HG03103 (cell line): ENCODE data around the gene CMBL.
"Not testable (repeated sequence)": the region's sequence is repeated elsewhere in the genome, so short reads cannot be mapped to it uniquely, and the experiment has no call there.

Experiments
- ATAC-seq: cut with Tn5 transposase; IDR thresholded peaks from one replicate; pipeline ENCODE4 v1.9.1; 2021; ENCODE audit warnings: low read depth; ENCODE audit not compliant: unreplicated experiment

The CMBL gene

DNA sequence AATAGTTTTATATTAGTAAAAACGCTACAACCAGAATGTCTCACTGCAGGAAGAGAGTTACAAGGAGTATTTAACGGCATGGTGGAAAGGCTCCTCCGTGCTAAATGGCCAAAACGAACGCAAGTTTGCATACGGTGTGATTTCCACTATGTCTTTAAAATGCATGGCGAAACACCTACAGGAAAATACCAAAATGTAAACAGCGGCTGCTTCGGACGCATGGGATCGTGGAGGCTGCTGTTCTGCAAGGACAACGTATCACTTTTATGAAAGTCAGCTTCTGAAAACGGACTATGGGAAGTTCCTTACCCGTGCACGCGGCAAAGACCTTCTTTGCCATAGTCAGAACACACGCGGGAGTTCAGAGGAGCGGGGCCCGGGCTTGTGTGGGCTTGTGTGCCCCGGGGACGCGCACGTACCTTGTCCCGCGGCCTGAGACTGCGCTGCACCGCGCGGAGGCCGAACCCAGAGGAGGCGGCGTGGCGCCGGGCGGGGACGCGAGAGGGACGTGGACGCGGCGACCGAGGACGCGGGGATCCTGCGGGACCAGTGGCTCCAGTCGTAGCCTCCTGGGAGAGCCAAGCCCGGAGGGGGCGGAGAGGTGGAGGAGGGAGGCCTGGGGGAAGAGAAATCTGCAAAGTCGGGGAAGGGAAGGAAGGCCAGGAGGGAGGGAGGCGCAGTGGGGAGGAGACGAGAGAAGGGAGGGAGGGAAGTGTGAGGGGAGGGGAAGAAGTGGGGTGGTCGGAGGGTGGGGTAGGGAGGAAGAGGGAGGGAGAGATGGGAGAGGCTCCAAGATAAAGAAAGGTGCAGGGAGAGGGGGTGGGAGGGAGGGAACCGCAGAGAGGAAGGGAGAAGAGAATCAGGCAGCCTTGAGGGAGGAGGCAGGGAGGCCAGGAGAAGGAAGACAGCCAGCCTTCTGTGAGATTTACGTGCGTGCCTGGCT, at the start of gene CMBL:
Gene CMBL (minus strand): TSS at position 697 of the 943 bp plus-strand sequence. CDS start 17,140 bp downstream, outside the sequence.
- ATAC-seq, result peak; percentile 75

GRCh38 chr5:10355071-10355889, 47.6 kb upstream of the CMBL start:
- ATAC-seq, result no peak

DNA sequence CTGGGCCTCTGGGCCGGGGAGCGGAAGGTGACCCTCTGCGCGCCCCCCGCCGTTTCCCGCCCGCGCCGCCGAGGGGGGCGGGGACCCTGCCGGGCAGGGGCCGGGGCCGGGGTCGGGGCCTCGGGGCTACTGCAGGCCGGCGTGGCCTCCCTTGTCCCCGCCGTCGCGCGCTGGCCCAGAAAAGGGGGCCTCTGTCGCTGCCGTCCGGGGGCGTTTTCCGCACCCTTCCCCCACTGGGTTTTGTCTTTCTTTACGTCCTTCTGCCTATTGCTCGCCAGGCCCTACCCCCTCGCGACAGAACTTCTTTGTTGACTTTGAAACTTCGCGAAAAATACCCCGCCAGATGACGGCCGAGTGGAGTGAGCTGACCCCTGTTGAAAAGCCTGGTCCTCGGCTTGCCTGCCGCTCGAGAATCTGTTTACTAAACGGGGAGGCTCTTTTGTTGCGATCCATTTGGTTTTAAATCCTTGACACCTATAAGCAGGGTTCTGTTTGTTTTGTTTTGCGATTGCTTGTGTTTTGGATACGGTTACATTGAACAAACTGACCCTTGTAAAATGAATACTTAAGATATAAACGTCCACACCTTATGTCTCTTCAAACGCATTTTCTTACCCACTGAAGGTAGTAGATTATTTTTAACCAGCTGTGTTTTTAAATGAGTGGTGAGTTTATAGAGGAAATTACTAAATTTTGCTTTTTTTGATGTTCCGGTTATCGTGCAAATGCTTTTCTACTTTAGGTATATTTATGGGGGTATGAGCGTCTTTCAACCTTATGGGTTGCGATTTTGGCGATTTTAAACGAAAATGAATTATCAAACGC, 46.6 kb upstream of the CMBL start:
- no peak for ATAC-seq

GRCh38 chr5:10353241-10354047, 45.7 kb upstream of the CMBL start, which contains the start of gene MARCHF6:
Gene MARCHF6 (plus strand): TSS chr5:10353695. CDS start chr5:10353899, 204 bp downstream.
- peak; percentile 80 for ATAC-seq

DNA sequence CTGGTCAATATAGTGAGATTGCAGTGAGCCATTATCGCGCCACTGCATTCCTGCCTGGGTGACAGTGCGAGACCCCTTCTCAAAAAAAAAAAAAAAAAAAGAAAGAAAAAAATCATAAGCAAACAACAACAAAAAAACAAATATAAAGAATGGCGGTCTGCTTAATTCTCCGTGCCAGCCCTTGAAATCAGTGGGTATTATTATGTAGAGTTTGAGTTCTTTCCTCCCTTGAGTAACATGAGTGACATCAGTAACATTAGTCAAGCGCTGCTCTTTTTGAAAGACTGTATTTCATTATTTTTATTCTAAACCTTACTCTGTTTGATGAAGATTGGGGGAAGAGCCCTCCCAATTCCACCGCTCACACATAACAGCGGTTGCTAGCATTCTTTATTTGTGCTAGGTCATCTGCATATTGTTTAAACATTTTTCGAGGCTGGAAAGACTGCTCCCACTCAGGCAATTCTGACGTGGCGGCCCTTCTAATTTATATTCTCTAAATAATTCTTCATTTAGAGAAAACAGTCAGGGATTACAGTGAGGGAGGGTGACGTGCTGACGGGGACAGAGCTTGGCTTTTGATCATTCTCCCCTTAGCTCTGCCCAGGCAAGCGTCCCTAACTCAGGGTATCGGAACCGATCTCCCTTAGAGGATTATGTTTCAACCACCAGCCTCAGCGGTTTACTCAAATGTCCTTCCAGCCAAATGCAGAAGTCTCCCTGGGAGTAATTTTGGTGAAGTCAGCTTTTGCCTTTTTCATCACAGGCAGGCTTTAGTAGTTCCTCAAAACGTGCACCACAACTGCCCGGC, 44.9 kb upstream of the CMBL start:
- ATAC-seq, result no peak

DNA sequence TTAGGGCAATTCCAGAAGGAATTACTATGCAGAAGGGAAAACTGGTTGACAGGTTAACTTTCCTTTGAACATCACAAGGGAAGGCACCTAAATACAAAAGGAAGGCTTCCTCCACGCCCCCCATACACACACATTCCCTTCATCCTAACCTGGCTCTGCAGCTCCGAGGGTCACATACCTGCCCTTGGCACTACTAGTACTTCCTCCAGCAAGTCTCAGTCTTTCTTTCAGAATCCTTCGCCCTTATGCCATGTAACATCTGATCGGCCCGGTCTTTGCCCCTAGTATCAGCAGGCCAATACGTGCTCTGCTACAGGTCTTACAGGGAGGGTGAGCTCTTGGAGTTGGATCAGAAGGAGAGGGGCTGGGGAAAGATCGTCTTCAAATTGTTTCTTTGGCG, 44.2 kb upstream of the CMBL start:
- no peak for ATAC-seq

DNA sequence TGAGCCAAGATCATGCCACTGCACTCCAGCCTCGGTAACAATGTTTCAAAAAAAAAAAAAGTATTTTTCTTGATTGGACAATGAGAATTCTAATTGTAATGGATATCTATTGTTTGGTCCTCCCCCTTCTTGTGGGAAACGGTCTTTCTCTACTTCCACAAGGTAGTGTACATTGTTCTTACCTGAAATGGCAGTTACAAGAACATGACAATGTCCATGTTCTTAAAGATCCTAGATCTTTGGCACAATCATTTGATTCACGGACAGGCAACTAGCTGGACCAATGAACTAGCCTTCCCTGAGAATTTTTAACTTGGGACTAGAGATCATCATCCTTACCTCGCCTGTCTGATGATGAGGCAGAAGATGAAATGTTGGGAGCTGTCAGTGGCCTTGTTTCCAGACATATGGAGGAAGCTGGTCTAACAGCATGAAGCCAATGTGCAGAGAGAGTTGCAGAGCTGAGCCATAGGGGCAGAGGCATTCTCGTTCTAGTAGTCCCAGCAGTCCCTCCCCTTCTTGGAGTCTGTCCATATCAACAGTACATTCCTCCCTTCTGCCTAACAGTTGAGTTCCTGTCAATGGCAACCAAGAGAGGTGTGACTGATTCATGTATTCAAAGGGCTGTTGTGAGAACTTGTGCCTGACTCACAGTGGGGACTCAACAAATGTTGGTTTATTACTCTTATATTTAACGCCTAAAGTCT, 43.6 kb upstream of the CMBL start:
- no peak for ATAC-seq

GRCh38 chr5:10348258-10348657, 40.6 kb upstream of the CMBL start:
- no peak for ATAC-seq

DNA sequence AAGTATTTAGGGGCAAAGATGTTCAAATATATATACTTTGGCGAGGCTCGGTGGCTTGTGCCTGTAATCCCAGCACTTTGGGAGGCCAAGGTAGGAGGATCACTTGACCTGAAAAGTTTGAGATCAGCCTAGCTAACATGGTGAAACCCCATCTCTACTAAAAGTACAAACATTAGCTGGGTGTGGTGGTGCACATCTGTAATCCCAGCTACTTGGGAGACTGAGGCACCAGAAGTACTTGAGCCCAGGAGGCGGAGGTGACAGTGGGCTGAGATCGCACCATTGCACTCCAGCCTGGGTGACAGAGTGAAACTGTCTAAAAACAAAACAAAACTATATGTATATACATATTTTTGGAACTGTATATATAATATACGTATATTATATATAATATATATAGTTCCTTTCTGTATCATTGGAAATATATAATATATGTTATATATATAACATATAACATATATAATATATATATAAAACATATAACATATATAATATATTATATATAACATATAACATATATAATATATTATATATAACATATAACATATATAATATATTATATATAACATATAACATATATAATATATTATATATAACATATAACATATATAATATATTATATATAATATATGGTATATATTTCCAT, 36.9 kb upstream of the CMBL start:
- not testable (repeated sequence) for ATAC-seq

DNA sequence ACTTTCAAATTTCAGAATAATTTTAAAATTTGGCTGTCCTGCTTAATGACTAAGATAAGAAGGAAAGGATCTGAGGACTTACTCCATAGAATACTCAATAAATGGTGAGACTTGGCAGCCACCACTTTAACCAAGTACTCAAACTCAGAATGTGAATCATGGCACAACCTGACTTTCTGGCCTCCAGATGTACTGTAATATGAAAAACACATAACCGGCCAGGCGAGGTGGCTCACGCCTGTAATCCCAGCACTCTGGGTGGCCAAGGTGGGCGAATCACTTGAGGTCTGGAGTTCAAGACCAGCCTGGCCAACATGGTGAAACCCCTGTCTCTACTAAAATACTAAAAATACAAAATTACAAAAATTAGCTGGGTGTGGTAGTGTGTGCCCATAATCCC, 35.8 kb upstream of the CMBL start:
- ATAC-seq, result no peak

DNA sequence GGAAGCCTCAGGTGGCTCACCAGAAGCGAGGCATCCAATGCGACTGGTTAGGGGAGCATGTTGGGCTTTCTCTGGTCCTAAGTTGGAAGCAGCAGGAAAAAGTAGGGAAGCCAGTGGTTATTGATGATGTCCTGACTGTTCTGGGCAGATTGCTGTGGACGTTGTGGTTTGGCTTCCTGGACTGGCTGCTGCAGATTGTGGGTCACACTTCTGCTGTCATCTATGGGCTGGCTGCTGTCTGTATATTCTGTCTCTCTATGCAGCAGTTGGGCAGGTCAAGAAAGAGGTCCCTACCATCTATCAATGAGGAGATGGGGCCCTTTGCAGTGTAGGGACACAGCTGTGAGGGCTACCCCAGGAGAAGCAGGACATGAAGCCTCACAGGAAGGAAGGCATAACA, 32.3 kb upstream of the CMBL start:
- ATAC-seq, result no peak

- ATAC-seq, result no peak
Measured at GRCh38 chr5:10339058-10339811, 31.5 kb upstream of the CMBL start.

DNA sequence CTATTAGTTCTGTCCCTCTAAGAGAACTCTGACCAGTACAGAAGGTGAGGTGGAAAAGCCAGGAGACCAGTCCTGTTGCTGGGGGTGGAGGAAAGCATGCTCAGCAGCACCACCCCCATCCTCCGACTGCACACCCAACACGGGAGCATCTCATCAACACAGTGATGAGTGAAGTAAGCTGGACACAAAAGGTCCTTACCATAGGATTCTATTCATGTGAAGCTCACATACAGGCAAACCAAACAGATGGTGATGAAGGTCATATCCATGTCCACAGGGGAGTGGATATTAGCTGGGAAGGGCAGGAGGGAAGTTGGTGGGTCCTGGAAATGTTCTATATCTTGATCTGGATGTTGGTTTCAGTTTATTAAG, 31.0 kb upstream of the CMBL start:
- no peak for ATAC-seq

- ATAC-seq, result no peak
Measured at GRCh38 chr5:10337986-10338385, 30.3 kb upstream of the CMBL start.

- ATAC-seq, result no peak
Measured at GRCh38 chr5:10337107-10337506, 29.4 kb upstream of the CMBL start.

GRCh38 chr5:10335711-10336470, 28.2 kb upstream of the CMBL start:
- ATAC-seq, result no peak
